ENCODE data around the gene PIK3CB.
A peak's percentile ranks its signal among the peaks of the same experiment; 100 is the strongest.

PIK3CB gene

DNA sequence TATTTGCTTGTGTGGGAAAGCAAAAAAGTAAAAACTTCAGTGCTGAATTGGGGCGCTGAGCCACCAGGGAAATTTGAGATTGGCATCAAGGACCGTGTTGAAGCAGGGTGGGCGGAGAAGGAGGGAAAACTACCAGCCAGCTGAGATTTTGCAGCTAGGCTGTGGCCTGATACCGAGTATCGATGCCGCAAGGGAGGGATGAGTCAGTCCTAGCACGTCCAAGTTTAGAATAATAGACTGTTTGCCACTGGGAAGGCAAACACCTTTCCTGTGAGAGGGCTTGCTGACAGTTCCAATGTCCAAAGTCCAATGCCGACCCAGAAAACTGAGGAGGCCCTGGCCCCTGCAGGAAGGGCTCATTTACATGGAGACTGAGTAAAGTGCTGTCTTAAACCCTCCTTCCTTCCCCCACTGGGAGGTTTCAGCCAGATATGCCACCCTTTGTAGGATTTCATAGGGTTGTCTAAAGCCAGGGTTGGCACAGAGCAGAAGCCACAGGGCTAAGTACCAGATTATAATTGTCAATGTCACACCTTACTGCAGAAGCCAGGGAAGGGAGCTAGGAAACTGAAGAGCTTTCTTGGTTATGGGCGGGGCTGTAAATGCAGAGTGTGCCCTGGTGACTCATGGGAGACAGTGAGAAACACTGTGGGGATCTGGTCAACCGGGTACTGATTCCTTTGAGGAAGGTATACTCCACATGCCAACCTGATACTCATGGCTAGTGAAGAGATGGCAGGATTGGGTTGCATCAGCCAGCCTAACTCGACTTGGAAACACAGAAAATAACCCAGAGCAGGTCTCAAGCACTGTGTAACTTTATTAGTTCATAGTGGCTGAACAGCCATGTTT lies 28.4 kb upstream of the PIK3CB start:
- Mint-ChIP-seq H3K27me3 (ENCODE audit: low read depth) (peaks cover 6% of the 10 kb centered on the region), H3K36me3 (ENCODE audit: low read depth) (no peaks in the 10 kb centered on the region), H3K27ac (peak overlapping the region; percentile 71 to 91 (median 89)), H3K4me1 (peaks cover 8% of the 10 kb centered on the region), H3K4me3 (no peak overlapping the region), H3K9me3 (no peaks in the 10 kb centered on the region)
- no peak for TF ChIP-seq CTCF (IDR thresholded peaks at IDR 0.05; ENCODE audit: unreplicated experiment in 3 of 3)

GRCh38 chr3:138862531-138862923 lies 27.8 kb upstream of the PIK3CB start:
- Mint-ChIP-seq H3K27me3 (ENCODE audit: low read depth) (peaks cover 8% of the 10 kb centered on the region), H3K27ac (peak overlapping the region; percentile 71 to 91 (median 89)), H3K4me3 (no peak overlapping the region), H3K9me3 (no peaks in the 10 kb centered on the region), H3K36me3 (ENCODE audit: low read depth) (no peaks in the 10 kb centered on the region), H3K4me1 (peaks cover 8% of the 10 kb centered on the region)
- TF ChIP-seq CTCF (IDR thresholded peaks at IDR 0.05; ENCODE audit: unreplicated experiment in 3 of 3): no peak

GRCh38 chr3:138861798-138862197 lies 27.1 kb upstream of the PIK3CB start:
- no peak overlapping the region for H3K4me3 Mint-ChIP-seq
- H3K4me1 Mint-ChIP-seq: peaks cover 8% of the 10 kb centered on the region
- no peak for TF ChIP-seq CTCF (IDR thresholded peaks at IDR 0.05; ENCODE audit: unreplicated experiment in 3 of 3)
- H3K36me3 Mint-ChIP-seq (ENCODE audit: low read depth): no peaks in the 10 kb centered on the region
- H3K9me3 Mint-ChIP-seq: no peaks in the 10 kb centered on the region
- H3K27me3 Mint-ChIP-seq (ENCODE audit: low read depth): peaks cover 11% of the 10 kb centered on the region
- peak overlapping the region; percentile 71 to 91 (median 89) for H3K27ac Mint-ChIP-seq

DNA sequence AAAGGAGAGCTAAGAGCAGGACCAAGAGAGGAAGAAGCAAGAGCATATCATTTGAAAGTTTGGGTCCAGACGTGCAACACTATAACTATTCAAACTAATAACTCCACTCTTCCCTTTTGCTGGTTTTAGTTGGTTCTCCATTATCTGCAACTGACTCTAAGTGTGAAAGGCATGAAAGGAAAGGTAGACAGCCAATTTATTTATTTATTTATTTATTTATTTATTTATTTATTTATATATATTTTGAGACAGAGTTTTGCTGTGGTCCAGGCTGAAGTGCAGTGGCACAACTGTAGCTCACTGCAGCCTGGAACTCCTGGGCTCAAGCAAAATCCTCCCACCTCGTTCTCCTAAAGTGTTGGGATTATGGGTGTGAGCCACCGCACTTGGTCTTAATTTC lies 22.1 kb upstream of the PIK3CB start:
- Mint-ChIP-seq H3K4me1 (no peaks in the 10 kb centered on the region), H3K9me3 (no peaks in the 10 kb centered on the region), H3K36me3 (ENCODE audit: low read depth) (no peaks in the 10 kb centered on the region), H3K4me3 (no peak overlapping the region), H3K27me3 (ENCODE audit: low read depth) (peaks cover 7% of the 10 kb centered on the region), H3K27ac (no peak overlapping the region)
- TF ChIP-seq CTCF (IDR thresholded peaks at IDR 0.05; ENCODE audit: unreplicated experiment in 3 of 3): no peak

GRCh38 chr3:138854940-138855339 lies 20.2 kb upstream of the PIK3CB start:
- no peaks in the 10 kb centered on the region for H3K36me3 Mint-ChIP-seq (ENCODE audit: low read depth)
- H3K27me3 Mint-ChIP-seq (ENCODE audit: low read depth): peaks cover 10% of the 10 kb centered on the region
- no peak overlapping the region for H3K4me3 Mint-ChIP-seq
- no peaks in the 10 kb centered on the region for H3K4me1 Mint-ChIP-seq
- H3K9me3 Mint-ChIP-seq: no peaks in the 10 kb centered on the region
- H3K27ac Mint-ChIP-seq: no peak overlapping the region
- no peak for TF ChIP-seq CTCF (IDR thresholded peaks at IDR 0.05; ENCODE audit: unreplicated experiment in 3 of 3)

GRCh38 chr3:138854204-138854603 lies 19.5 kb upstream of the PIK3CB start:
- no peak overlapping the region for H3K27ac Mint-ChIP-seq

More at GRCh38 chr3:138854204-138854603, 19.5 kb upstream of the PIK3CB start:
- no peaks in the 10 kb centered on the region for H3K4me1 Mint-ChIP-seq
- no peak for TF ChIP-seq CTCF (IDR thresholded peaks at IDR 0.05; ENCODE audit: unreplicated experiment in 3 of 3)
- no peaks in the 10 kb centered on the region for H3K36me3 Mint-ChIP-seq (ENCODE audit: low read depth)
- H3K9me3 Mint-ChIP-seq: no peaks in the 10 kb centered on the region
- peaks cover 13% of the 10 kb centered on the region for H3K27me3 Mint-ChIP-seq (ENCODE audit: low read depth)
- H3K4me3 Mint-ChIP-seq: no peak overlapping the region

All from nephron (organoid).